ENCODE results near the gene RPIA. TPM values are rescaled to one million over a fixed set of nuclear protein-coding genes. Genes with fewer than 3 reads are reported as not detected.
A peak's percentile ranks its signal among the peaks of the same experiment; 100 is the strongest.

The RPIA gene
- total and polyA plus RNA-seq, 3 experiments from 2014 or later: 49.5 to 70.2 (median 69.0) TPM

DNA sequence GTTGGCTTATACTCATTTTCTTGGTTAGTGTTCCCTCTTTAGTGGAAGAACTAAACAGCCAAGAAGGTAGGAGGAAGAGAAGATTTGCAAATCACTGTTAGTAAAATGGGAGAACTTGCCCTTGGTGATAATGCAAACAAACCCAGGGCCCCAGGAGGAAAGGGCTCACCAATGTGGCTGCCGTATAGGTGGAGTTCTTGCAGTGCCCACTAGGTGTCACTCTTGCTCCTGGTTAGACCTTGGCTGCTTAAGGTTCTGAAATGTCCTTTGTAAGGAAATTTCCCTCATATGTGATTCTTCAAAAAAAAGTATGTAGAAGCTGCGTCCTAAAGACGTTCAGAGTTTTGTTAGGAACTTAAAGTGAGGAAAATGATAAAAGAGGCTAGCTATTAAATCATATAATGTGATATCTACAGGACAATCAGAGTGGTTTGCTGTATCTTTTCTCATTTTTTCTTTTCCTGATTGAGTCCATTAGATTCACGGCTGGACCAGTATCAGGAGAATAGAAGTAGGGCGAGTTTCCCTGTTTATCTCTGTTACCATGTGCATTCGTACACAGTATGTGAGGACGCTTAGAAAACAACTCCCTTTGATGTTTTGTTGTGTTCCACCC, 48.6 kb downstream of the RPIA start:
- Mint-ChIP-seq H3K27me3 (peaks cover 0 to 2% of the 10 kb centered on the region in 2 donors), H3K27ac (peak overlapping the region in 3 of 8 donors; percentile 3 to 21 (median 10)), H3K36me3 (peaks cover 24 to 87% (median 47%) of the 10 kb centered on the region in 3 donors), H3K4me3 (no peak overlapping the region), H3K4me1 (peaks cover 8 to 15% (median 11%) of the 10 kb centered on the region in 3 donors), H3K9me3 (peaks cover 3 to 10% (median 6%) of the 10 kb centered on the region in 5 donors)
- Histone ChIP-seq H3K9me3 (ENCODE audit: low read length) (peaks cover 5% of the 10 kb centered on the region), H3K4me1 (ENCODE audit: insufficient read depth, low read length) (peaks cover 5% of the 10 kb centered on the region), H3K36me3 (ENCODE audit: insufficient read depth, low read length) (peaks cover 16% of the 10 kb centered on the region), H3K4me3 (ENCODE audit: low read length) (no peak overlapping the region), H3K27me3 (ENCODE audit: insufficient read depth, low read length, poor library complexity, severe bottlenecking) (no peaks in the 10 kb centered on the region), H3K27ac (ENCODE audit: low read depth, low read length) (no peak overlapping the region)
- POLR2A ChIA-PET: no interaction called here
- CTCF ChIA-PET: interaction anchor here (0.6 to 1.2 kb wide), 5 partner anchors 9 to 33 kb away, joined by 3 to 6 read pairs (median 3); no protein-coding TSS in a partner anchor
- peak; percentile 38 to 71 (median 54) for DNase-seq

- peaks cover 2 to 29% (median 15%) of the 10 kb centered on the region in 3 donors for H3K4me1 Mint-ChIP-seq
- no peak overlapping the region for H3K4me3 ChIP-seq (ENCODE audit: low read length)
- ChIA-PET CTCF (no interaction called here), POLR2A (no interaction called here)
- H3K27me3 ChIP-seq (ENCODE audit: insufficient read depth, low read length, poor library complexity, severe bottlenecking): no peaks in the 10 kb centered on the region
- peaks cover 0 to under 1% of the 10 kb centered on the region in 2 donors for H3K27me3 Mint-ChIP-seq
- H3K4me3 Mint-ChIP-seq: no peak overlapping the region
- H3K27ac Mint-ChIP-seq: peak overlapping the region in 2 of 8 donors; percentile 15 to 43
- no peak overlapping the region for H3K27ac ChIP-seq (ENCODE audit: low read depth, low read length)
- DNase-seq: no peak
- H3K9me3 Mint-ChIP-seq: peaks cover 9 to 22% (median 16%) of the 10 kb centered on the region in 5 donors
- peaks cover 27% of the 10 kb centered on the region for H3K4me1 ChIP-seq (ENCODE audit: insufficient read depth, low read length)
- H3K36me3 Mint-ChIP-seq: peaks cover 56 to 97% (median 65%) of the 10 kb centered on the region in 3 donors
- H3K36me3 ChIP-seq (ENCODE audit: insufficient read depth, low read length): peaks cover 3% of the 10 kb centered on the region
- peaks cover 5% of the 10 kb centered on the region for H3K9me3 ChIP-seq (ENCODE audit: low read length)
Observed at GRCh38 chr2:88746929-88747490, 55.5 kb downstream of the RPIA start.

DNA sequence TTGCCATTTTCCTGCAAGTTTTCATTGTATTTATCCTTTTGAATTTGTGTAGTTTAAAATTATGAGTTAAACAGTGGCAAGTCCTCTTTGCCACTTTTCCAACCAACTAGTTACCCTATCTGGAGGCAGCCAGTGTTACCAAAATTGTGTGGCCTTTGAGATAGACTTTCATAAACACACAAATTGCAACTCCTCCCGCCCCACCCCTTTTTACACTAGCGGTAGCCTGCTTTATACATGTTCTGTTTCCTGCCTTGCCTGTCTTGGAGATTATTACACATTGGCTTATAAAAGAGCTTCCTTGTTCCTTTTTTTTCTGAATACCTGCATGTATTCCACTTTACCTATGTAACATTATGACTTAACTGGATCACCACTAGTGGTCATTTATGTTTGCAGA, 56.5 kb downstream of the RPIA start:
- H3K4me1 Mint-ChIP-seq: peaks cover 0 to 29% (median 17%) of the 10 kb centered on the region in 3 donors
- CTCF ChIA-PET: interaction anchor here (1.7 kb wide), 1 partner anchor 9 kb away, joined by 4 read pairs; no protein-coding TSS in a partner anchor

DNA sequence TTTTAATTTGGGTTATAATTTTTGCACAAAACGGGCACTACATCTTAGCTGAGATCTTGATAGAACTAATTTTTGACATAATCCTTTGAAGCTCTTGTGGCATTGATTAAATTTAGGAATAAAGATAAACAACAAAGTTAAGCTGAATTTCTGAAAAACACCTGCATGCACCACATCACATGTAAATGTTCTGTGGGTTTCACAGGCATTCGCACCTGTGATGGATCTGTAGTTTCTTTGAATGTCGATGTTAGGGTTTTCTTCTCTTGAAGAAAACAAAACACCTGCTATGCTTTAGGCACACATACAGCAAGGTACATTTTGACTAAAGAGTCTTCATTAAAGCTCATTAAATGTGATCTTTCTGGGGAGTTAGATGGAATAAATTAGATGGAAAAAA, 60.3 kb downstream of the RPIA start:
- Histone ChIP-seq H3K36me3 (ENCODE audit: insufficient read depth, low read length) (peaks cover 3% of the 10 kb centered on the region), H3K27ac (ENCODE audit: low read depth, low read length) (no peak overlapping the region), H3K4me1 (ENCODE audit: insufficient read depth, low read length) (peaks cover 65% of the 10 kb centered on the region), H3K4me3 (ENCODE audit: low read length) (no peak overlapping the region), H3K9me3 (ENCODE audit: low read length) (no peaks in the 10 kb centered on the region), H3K27me3 (ENCODE audit: insufficient read depth, low read length, poor library complexity, severe bottlenecking) (no peaks in the 10 kb centered on the region)
- H3K36me3 Mint-ChIP-seq: peaks cover 23 to 79% (median 42%) of the 10 kb centered on the region in 3 donors
- CTCF ChIA-PET: interaction anchor here (0.9 kb wide), 1 partner anchor 12 kb away, joined by 6 read pairs; no protein-coding TSS in a partner anchor
- H3K27me3 Mint-ChIP-seq: no peaks in the 10 kb centered on the region
- H3K9me3 Mint-ChIP-seq: no peaks in the 10 kb centered on the region
- H3K4me3 Mint-ChIP-seq: no peak overlapping the region
- H3K27ac Mint-ChIP-seq: peak overlapping the region in 4 of 8 donors; percentile 6 to 68 (median 44)
- DNase-seq: peak in 1 of 5 donors; percentile 56
- POLR2A ChIA-PET: no interaction called here
- peaks cover 9 to 27% (median 15%) of the 10 kb centered on the region in 3 donors for H3K4me1 Mint-ChIP-seq

More for the DNA sequence above, 56.5 kb downstream of the RPIA start:
- Histone ChIP-seq H3K4me3 (ENCODE audit: low read length) (no peak overlapping the region), H3K27ac (ENCODE audit: low read depth, low read length) (no peak overlapping the region), H3K36me3 (ENCODE audit: insufficient read depth, low read length) (peaks cover 3% of the 10 kb centered on the region), H3K9me3 (ENCODE audit: low read length) (peaks cover 5% of the 10 kb centered on the region), H3K4me1 (ENCODE audit: insufficient read depth, low read length) (peaks cover 35% of the 10 kb centered on the region), H3K27me3 (ENCODE audit: insufficient read depth, low read length, poor library complexity, severe bottlenecking) (no peaks in the 10 kb centered on the region)
- H3K9me3 Mint-ChIP-seq: peaks cover 9 to 22% (median 16%) of the 10 kb centered on the region in 5 donors
- no peak for DNase-seq
- no peak overlapping the region for H3K4me3 Mint-ChIP-seq
- peaks cover 54 to 95% (median 65%) of the 10 kb centered on the region in 3 donors for H3K36me3 Mint-ChIP-seq
- no peaks in the 10 kb centered on the region for H3K27me3 Mint-ChIP-seq
- POLR2A ChIA-PET: no interaction called here
- H3K27ac Mint-ChIP-seq: peak overlapping the region in 1 of 8 donors; percentile 19

- CTCF ChIA-PET: no interaction called here
- Histone ChIP-seq H3K9me3 (ENCODE audit: low read length) (no peaks in the 10 kb centered on the region), H3K4me3 (ENCODE audit: low read length) (no peak overlapping the region), H3K36me3 (ENCODE audit: insufficient read depth, low read length) (peaks cover 3% of the 10 kb centered on the region), H3K27ac (ENCODE audit: low read depth, low read length) (no peak overlapping the region), H3K27me3 (ENCODE audit: insufficient read depth, low read length, poor library complexity, severe bottlenecking) (no peaks in the 10 kb centered on the region), H3K4me1 (ENCODE audit: insufficient read depth, low read length) (peaks cover 55% of the 10 kb centered on the region)
- peak in 1 of 5 donors; percentile 56 for DNase-seq
- no peak overlapping the region for H3K4me3 Mint-ChIP-seq
- H3K36me3 Mint-ChIP-seq: peaks cover 26 to 64% (median 34%) of the 10 kb centered on the region in 3 donors
- H3K27me3 Mint-ChIP-seq: no peaks in the 10 kb centered on the region
- POLR2A ChIA-PET: no interaction called here
- peaks cover 5 to 13% (median 10%) of the 10 kb centered on the region in 5 donors for H3K9me3 Mint-ChIP-seq
- peaks cover 9 to 22% (median 11%) of the 10 kb centered on the region in 3 donors for H3K4me1 Mint-ChIP-seq
- H3K27ac Mint-ChIP-seq: peak overlapping the region in 7 of 8 donors; percentile 8 to 89 (median 48)
Observed at GRCh38 chr2:88753833-88754584, 62.5 kb downstream of the RPIA start.

DNA sequence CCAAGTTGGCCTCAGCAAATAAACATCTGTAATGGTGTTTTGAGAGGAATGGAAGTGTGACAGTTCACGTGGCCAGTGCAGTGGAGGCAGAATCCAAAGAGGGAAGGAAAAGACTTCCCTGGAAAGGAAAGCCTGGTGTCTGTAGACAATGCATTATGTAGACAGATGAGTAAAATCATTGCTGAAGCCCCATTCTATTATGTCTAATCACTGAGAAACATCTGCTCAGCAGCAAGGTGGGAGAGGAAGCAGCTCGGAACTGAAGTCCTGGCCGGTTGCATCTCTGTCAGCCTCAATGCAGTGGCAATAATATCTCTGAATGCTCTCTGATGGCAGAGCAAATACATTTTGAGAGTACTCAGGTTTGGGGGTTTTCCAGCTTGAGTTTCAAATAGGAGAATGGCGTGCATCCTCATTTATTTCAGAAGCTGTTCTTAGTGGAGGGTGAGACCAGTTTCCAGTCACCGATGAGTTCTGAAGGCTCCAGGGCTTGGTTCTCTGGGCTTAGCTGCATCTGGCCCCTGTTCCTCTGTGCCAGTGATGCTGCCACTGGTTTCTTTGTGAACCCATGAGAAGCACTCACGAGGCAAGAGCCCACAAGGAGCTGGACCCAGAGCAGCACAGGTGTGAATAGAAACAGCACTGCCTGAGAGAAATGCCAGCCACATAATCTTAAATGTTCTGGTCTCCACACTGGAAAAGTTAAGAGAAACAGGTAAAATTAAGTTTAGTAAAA, 63.3 kb downstream of the RPIA start:
- H3K4me1 Mint-ChIP-seq: peaks cover 9 to 22% (median 11%) of the 10 kb centered on the region in 3 donors
- POLR2A ChIA-PET: no interaction called here

GRCh38 chr2:88755836-88756235, 64.4 kb downstream of the RPIA start:
- Histone ChIP-seq H3K36me3 (ENCODE audit: insufficient read depth, low read length) (no peaks in the 10 kb centered on the region), H3K27ac (ENCODE audit: low read depth, low read length) (no peak overlapping the region), H3K4me1 (ENCODE audit: insufficient read depth, low read length) (peaks cover 45% of the 10 kb centered on the region), H3K27me3 (ENCODE audit: insufficient read depth, low read length, poor library complexity, severe bottlenecking) (no peaks in the 10 kb centered on the region), H3K4me3 (ENCODE audit: low read length) (no peak overlapping the region), H3K9me3 (ENCODE audit: low read length) (no peaks in the 10 kb centered on the region)
- Mint-ChIP-seq H3K4me3 (no peak overlapping the region), H3K27me3 (no peaks in the 10 kb centered on the region), H3K4me1 (peaks cover 9 to 22% (median 11%) of the 10 kb centered on the region in 3 donors), H3K36me3 (peaks cover 26 to 51% (median 30%) of the 10 kb centered on the region in 3 donors), H3K9me3 (peaks cover 7 to 26% (median 21%) of the 10 kb centered on the region in 5 donors), H3K27ac (peak overlapping the region in 1 of 8 donors; percentile 89)
- no peak for DNase-seq
- ChIA-PET POLR2A (no interaction called here), CTCF (no interaction called here)

More for the DNA sequence above, 63.3 kb downstream of the RPIA start:
- H3K36me3 ChIP-seq (ENCODE audit: insufficient read depth, low read length): peaks cover 2% of the 10 kb centered on the region
- H3K27me3 ChIP-seq (ENCODE audit: insufficient read depth, low read length, poor library complexity, severe bottlenecking): no peaks in the 10 kb centered on the region
- H3K4me3 ChIP-seq (ENCODE audit: low read length): no peak overlapping the region
- peak overlapping the region in 3 of 8 donors; percentile 48 to 89 (median 71) for H3K27ac Mint-ChIP-seq
- no peaks in the 10 kb centered on the region for H3K9me3 ChIP-seq (ENCODE audit: low read length)
- H3K9me3 Mint-ChIP-seq: peaks cover 7 to 17% (median 14%) of the 10 kb centered on the region in 5 donors
- DNase-seq: no peak
- CTCF ChIA-PET: no interaction called here
- H3K27ac ChIP-seq (ENCODE audit: low read depth, low read length): no peak overlapping the region
- H3K4me3 Mint-ChIP-seq: no peak overlapping the region
- peaks cover 48% of the 10 kb centered on the region for H3K4me1 ChIP-seq (ENCODE audit: insufficient read depth, low read length)
- no peaks in the 10 kb centered on the region for H3K27me3 Mint-ChIP-seq
- peaks cover 26 to 59% (median 30%) of the 10 kb centered on the region in 3 donors for H3K36me3 Mint-ChIP-seq

Measured in CD8-positive, alpha-beta memory T cell (primary cell).